HL-60 (cell line): ENCODE results near the gene POLN.

Experiments
- DNase-seq, 2 experiments: peaks; one replicate each; pipeline ENCODE4 v3.0.0-alpha.2; 2010 to 2020; ENCODE audit warnings: low read depth in 1 of 2, low spot score in 1 of 2
- H3K27ac ChIP-seq: fragments of 250-450 bp; sonication (Bioruptor Pico); replicated peaks from 2 replicates; pipeline ENCODE4 v1.5.1; 2020; ENCODE audit warnings: mild to moderate bottlenecking, moderate library complexity
- H3K27me3 ChIP-seq: fragments of 250-450 bp; sonication (Bioruptor Pico); 2 replicates; pipeline ENCODE4 v1.5.1; 2021; ENCODE audit warnings: mild to moderate bottlenecking, moderate library complexity; ENCODE audit not compliant: insufficient read depth, poor library complexity, severe bottlenecking
- H3K4me3 ChIP-seq: replicated peaks from 2 replicates; pipeline ENCODE4 v1.5.1; 2011; ENCODE audit warnings: mild to moderate bottlenecking, control low read depth, low read length; ENCODE audit not compliant: insufficient read depth
- CTCF ChIP-seq: IDR thresholded peaks from one replicate; pipeline ENCODE4 v1.5.1; 2011; ENCODE audit warnings: low read length, control low read depth, inconsistent platforms; ENCODE audit not compliant: insufficient read depth
- GABPA ChIP-seq: IDR thresholded peaks from 2 replicates; pipeline ENCODE4 v1.6.1; 2012; ENCODE audit warnings: low read depth
- POLR2AphosphoS5 ChIP-seq: IDR thresholded peaks from 2 replicates; pipeline ENCODE4 v1.6.1; 2012; ENCODE audit warnings: low read depth
- REST ChIP-seq: IDR thresholded peaks from 2 replicates; pipeline ENCODE4 v1.6.1; 2012; ENCODE audit warnings: low read depth; ENCODE audit not compliant: insufficient replicate concordance
- SPI1 ChIP-seq: IDR thresholded peaks from 2 replicates; pipeline ENCODE4 v1.6.1; 2012; ENCODE audit warnings: low read depth, mild to moderate bottlenecking, borderline replicate concordance

Gene POLN

GRCh38 chr4:2048831-2049230 lies 193.1 kb downstream of the POLN start:
- no peak for TF ChIP-seq CTCF
- no peak for TF ChIP-seq POLR2AphosphoS5
- no peak for TF ChIP-seq SPI1
- TF ChIP-seq GABPA, result no peak
- no peak for TF ChIP-seq REST
- no peak overlapping the region for H3K4me3 ChIP-seq
- H3K27me3 ChIP-seq, result peaks cover 9% of the 10 kb centered on the region
- no peak overlapping the region for H3K27ac ChIP-seq
- DNase-seq, result no peak

GRCh38 chr4:2047781-2048581 lies 193.9 kb downstream of the POLN start:
- no peak for DNase-seq
- Histone ChIP-seq H3K27me3 (peaks cover 9% of the 10 kb centered on the region), H3K4me3 (no peak overlapping the region), H3K27ac (no peak overlapping the region)
- TF ChIP-seq REST, result no peak
- TF ChIP-seq POLR2AphosphoS5, result no peak
- no peak for TF ChIP-seq SPI1
- no peak for TF ChIP-seq CTCF
- no peak for TF ChIP-seq GABPA

GRCh38 chr4:2047031-2047660 lies 194.8 kb downstream of the POLN start:
- TF ChIP-seq REST, result no peak
- TF ChIP-seq CTCF, result no peak
- TF ChIP-seq POLR2AphosphoS5, result no peak
- TF ChIP-seq GABPA, result no peak
- TF ChIP-seq SPI1, result no peak
- no peak for DNase-seq
- Histone ChIP-seq H3K27ac (no peak overlapping the region), H3K4me3 (no peak overlapping the region), H3K27me3 (peaks cover 9% of the 10 kb centered on the region)
